Central memory CD4-positive, alpha-beta T cell (primary cell): ENCODE measurements around the gene ACTR3C.

Experiments
- DNase-seq: peaks from one replicate; pipeline ENCODE4 v3.0.0; 2022

Gene ACTR3C

GRCh38 chr7:150358988-150359621 lies 35.8 kb upstream of the ACTR3C start:
- DNase-seq, result no peak

DNA sequence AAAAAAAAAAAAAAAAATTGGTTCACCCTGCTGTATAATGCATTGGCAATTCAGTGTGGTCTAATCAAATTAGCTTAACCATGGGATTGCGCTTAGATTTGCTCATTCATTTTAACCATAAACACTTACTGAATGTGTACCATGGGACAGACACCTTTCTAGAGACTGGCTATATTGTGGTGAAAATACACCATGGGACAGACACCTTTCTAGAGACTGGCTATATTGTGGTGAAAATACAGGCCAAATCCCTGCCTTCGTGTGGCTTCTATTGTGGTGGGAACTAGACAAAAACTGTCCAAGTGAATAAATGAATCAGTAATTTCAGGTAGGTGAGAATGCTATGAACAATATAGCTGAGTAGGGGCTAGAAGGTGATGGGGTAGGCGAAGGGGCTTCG lies 35.1 kb upstream of the ACTR3C start:
- no peak for DNase-seq

- DNase-seq, result no peak
Measured at GRCh38 chr7:150357771-150358427, 34.6 kb upstream of the ACTR3C start.

- DNase-seq, result peak; percentile 54
Measured at GRCh38 chr7:150357270-150357669, 33.9 kb upstream of the ACTR3C start.

- peak; percentile 43 for DNase-seq
Measured at GRCh38 chr7:150356265-150356897, 33.0 kb upstream of the ACTR3C start.

DNA sequence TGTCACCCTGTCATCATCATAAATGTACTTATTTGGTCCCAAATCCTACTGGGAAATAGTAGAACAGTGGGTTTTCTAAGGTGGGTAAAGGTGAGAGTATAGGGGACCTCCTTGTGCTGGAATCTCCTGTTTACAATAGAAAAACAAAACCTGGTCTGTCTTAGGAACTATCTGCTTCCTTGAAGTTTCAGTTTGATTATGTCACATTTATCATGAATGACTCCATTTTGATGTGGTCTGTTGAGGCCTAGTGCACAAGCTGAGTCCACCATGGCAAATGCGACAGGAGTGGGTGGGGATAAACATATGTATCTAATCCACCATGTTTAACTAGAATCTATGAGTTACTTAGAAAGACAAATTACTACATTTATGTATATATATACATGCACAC lies 32.3 kb upstream of the ACTR3C start:
- no peak for DNase-seq

DNA sequence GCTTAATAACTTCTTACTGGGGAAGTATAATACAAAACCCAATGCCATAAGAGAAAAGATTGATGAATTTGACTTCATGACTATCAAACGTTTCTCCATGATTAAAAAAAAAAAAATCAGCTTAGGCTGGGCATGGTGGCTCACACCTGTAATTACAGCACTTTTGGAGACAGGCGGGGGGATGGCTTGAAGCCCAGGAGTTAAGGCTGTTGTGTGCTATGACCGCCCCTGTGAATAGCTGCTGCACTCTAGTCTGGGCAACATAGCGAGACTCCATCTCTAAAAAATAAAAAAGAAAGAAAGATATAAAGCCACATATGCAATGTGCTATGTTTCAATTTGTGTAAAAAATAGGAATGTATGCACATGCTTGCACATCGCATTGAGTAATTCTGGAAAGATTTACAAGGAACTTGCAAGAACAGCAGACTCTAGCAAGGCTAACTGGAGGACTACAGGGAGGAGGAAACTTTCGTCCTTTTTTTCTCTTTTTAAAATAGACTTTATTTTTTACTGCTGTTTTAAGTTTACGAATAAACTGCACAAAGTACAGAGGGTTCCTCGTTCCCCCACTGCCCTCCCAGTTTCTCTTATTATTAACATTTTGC lies 28.3 kb upstream of the ACTR3C start:
- DNase-seq, result no peak

GRCh38 chr7:150346922-150347321 lies 23.6 kb upstream of the ACTR3C start:
- no peak for DNase-seq

GRCh38 chr7:150345012-150345411 lies 21.7 kb upstream of the ACTR3C start:
- no peak for DNase-seq

GRCh38 chr7:150344299-150344698 lies 21.0 kb upstream of the ACTR3C start:
- DNase-seq, result no peak

- no peak for DNase-seq
Measured at GRCh38 chr7:150343225-150343624, 19.9 kb upstream of the ACTR3C start.

DNA sequence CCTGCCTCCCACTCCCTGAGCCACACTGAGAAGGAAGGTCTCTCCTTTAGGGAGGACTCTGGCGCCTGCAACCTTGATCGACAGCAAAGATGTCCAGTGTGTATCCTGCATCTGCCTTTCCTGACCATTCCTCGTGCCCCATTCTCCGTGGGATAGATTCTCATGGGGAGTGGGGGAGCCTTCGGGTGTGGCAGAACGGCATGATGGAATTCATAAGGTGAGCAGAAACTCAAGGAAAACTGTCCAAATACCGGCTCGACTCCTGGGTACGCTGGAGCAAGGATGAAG lies 18.7 kb upstream of the ACTR3C start:
- no peak for DNase-seq

- DNase-seq, result no peak
Measured at GRCh38 chr7:150341263-150342120, 18.1 kb upstream of the ACTR3C start, which contains the start of gene RARRES2. TSS of gene RARRES2 (minus strand) at chr7:150341629. CDS start at chr7:150340609, 1,020 bp downstream.

DNA sequence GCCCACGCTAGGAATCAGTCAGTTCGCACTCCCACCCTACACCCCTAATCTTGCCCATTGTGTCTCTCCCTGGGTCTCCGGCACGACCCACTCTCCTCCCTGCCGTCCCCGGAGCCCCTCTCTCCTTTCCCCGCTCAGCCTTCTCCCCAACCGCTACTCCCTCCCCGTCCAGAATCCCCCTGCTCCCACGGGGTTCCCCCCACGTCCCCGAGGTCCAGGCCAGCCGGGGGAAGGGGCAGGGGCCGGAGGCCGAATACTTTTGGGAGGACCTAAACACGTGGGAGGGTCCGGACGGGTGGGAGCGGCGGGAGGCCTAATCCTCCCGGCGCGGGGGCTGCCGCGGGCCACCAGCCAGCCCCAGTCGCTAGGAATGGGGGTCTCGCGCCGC lies 17.5 kb upstream of the ACTR3C start:
- no peak for DNase-seq

- no peak for DNase-seq
Measured at GRCh38 chr7:150340024-150340749, 16.8 kb upstream of the ACTR3C start.

DNA sequence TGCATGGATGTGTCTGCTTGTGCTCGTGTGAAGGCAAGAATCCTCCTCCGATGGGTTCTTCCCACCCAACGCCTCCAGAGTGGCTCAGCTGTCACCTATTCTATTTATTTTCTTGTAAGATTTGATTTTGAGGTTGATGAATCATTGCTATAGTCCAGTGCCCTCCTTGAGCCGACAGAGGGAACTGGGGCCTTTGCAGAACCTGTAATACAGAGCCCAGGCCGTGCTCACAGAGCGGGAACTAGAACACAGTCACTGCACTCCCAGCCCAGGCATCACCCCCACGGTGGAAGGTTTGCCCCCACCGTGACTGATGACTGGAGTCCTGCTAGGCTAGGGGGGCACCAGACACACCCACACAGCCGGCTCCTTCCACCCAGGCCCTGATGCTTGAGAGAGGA lies 16.1 kb upstream of the ACTR3C start:
- no peak for DNase-seq

DNA sequence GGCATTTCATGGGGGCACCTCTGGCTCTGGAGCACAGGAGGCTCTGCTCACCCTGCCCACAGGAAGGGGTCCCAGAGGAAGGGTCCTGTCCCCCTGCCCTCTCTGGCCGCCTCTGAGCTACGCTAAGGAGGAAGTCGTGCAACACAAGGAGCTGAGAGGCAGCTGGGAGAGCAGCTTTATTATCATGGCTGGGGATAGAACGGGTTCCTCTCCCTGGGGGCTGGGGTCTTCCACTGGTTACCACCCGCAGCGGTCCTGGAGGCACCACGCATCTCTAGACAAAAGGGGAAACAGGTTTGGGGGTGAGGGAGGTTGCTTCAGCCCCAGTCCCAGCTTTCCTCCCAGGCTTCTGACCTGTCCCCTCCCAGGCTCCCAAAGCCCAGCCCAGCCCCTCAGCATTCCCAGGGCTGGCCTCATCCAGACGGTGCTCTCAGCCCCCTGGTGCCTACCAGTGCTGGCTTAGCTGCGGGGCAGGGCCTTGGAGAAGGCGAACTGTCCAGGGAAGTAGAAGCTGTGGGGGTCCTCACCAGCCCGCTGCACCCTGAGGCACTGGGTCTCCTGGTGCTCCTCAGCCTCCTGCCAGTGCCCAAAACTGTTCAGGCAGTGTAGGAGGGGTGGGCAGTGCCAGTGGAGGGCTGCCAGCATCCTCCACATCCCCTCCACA lies 15.0 kb upstream of the ACTR3C start:
- no peak for DNase-seq

DNA sequence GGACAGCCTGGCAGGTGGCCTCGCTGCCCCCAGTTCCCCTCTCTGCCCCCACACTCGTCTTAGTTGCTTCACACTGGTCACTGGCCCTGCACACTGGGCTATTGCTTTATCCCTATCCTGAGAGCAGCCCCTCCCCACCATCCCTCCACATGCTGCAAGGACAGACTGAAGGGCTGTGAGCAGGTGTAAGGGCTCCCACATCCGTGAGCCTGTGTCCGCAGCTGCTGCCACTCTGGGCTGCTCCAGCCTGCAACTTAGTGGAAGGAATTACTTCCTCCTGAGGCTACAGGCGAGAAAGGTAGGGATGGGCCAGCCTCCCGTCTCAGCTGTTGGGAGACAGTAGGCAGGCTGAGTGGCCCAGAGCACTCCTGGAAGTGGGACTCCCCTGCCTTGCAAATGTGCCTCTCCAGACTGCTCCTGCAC lies 14.3 kb upstream of the ACTR3C start:
- no peak for DNase-seq

DNA sequence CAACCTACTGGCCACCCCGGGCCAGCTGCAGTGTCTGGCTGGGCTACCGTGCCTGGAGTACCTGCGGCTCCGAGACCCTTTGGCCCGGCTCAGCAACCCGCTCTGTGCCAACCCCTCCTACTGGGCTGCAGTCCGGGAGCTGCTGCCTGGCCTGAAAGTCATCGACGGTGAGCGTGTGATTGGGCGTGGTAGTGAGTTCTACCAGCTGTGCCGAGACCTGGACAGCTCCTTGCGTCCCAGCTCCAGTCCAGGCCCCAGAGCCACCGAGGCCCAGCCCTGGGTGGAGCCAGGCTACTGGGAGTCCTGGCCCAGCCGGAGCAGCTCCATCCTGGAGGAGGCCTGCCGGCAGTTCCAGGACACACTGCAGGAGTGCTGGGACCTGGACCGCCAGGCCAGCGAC lies 13.8 kb upstream of the ACTR3C start:
- DNase-seq, result no peak

- no peak for DNase-seq
Measured at GRCh38 chr7:150336746-150337145, 13.4 kb upstream of the ACTR3C start.

GRCh38 chr7:150335774-150336112 lies 12.4 kb upstream of the ACTR3C start:
- DNase-seq, result no peak
